H1 (cell line): ENCODE measurements around the gene ASB16. TPM values are rescaled to one million over a fixed set of nuclear protein-coding genes. Genes with fewer than 3 reads are reported as not detected.

Source experiments
- ASH2L ChIP-seq: fragments of 200-600, 300-600 bp; sonication (generic); IDR thresholded peaks from one replicate; pipeline ENCODE4 v1.7.1; 2017; ENCODE audit warnings: low read length
- CBX5 ChIP-seq: fragments of 300-800, 300-1000 bp; sonication (generic); IDR thresholded peaks from 2 replicates; pipeline ENCODE4 v1.7.1; 2016; ENCODE audit warnings: antibody characterized with exemption, low read length, low read depth
- CHD7 ChIP-seq: fragments of 300-600 bp; sonication (generic); IDR thresholded peaks from 2 replicates; pipeline ENCODE4 v1.7.1; 2012; ENCODE audit warnings: low read length, moderate library complexity, mild to moderate bottlenecking, inconsistent platforms; ENCODE audit not compliant: insufficient replicate concordance
- EP300 ChIP-seq, 2 experiments: IDR thresholded peaks; 1 replicate in 1 of 2; 2 replicates in 1 of 2; pipeline ENCODE4 v1.6.1; 2011 to 2012; ENCODE audit warnings: low read depth in 2 of 2, low read length in 2 of 2, mild to moderate bottlenecking in 2 of 2, borderline replicate concordance in 1 of 2, inconsistent platforms in 1 of 2, moderate library complexity in 1 of 2
- HDAC6 ChIP-seq: IDR thresholded peaks from one replicate; pipeline ENCODE4 v1.7.1; 2012; ENCODE audit warnings: low read depth, mild to moderate bottlenecking, inconsistent platforms, low read length, moderate library complexity
- JUN ChIP-seq: IDR thresholded peaks from 2 replicates; pipeline ENCODE4 v1.6.1; 2011; ENCODE audit warnings: low read depth, mild to moderate bottlenecking, improper control_type of control experiment, low read length
- KDM4A ChIP-seq: IDR thresholded peaks from one replicate; pipeline ENCODE4 v1.7.1; 2012; ENCODE audit warnings: low read depth, mild to moderate bottlenecking, moderate library complexity, low read length, inconsistent platforms; ENCODE audit not compliant: severe bottlenecking
- POU5F1 ChIP-seq: IDR thresholded peaks from 2 replicates; pipeline ENCODE4 v1.6.1; 2011; ENCODE audit warnings: low read depth, mild to moderate bottlenecking, low read length, moderate library complexity
- RFX5 ChIP-seq: IDR thresholded peaks from 2 replicates; pipeline ENCODE4 v1.6.1; 2011; ENCODE audit warnings: low read depth, low read length, improper control_type of control experiment, borderline replicate concordance
- SIN3A ChIP-seq, 2 experiments: IDR thresholded peaks in 1 of 2; conservative IDR thresholded peaks in 1 of 2; 2 replicates each; pipeline ENCODE4 v1.6.1; 2011 to 2012; ENCODE audit warnings: low read length in 2 of 2, improper control_type of control experiment in 1 of 2, low read depth in 1 of 2, mild to moderate bottlenecking in 1 of 2
- TAF7 ChIP-seq: optimal IDR thresholded peaks from 2 replicates; pipeline ENCODE3; 2011; ENCODE audit warnings: low read depth, mild to moderate bottlenecking, inconsistent platforms, low read length, moderate library complexity, borderline replicate concordance
- polyA plus RNA-seq, 7 experiments: library from polyadenylated mRNA; depleted of rRNA in 3 of 7; stranded (reverse) in 5 of 7; unstranded in 2 of 7; fragments of >200 nt in 5 of 7; fragments of 200-250 nt in 2 of 7; gene quantifications; 1 replicate in 5 of 7; 2 replicates in 1 of 7; 4 replicates in 1 of 7; pipeline versions ENCODE4 v1.2.1 to v1.2.3, GENCODE V29; 2011 to 2013; ENCODE audit warnings: missing spikeins in 2 of 7, mixed read lengths in 2 of 7
- total RNA-seq: library from RNA; stranded (reverse); fragmentation: NEBNext Ultra II Directional; extraction: Animal tissue kit (Norgen Biotek cat#: 25700); gene quantifications from 2 replicates; pipeline ENCODE4 v1.2.1, GENCODE V29; 2021

ASB16 gene
- total and polyA plus RNA-seq, 2 of the 8 experiments (the other 6 are each of a cell fraction or from before 2014, with no cell fraction given), result 0.05 TPM; not detected in 1

GRCh38 chr17:44219108-44219615, 48.7 kb downstream of the ASB16 start (continued):
- no peak for TF ChIP-seq CHD7
- no peak for TF ChIP-seq HDAC6
- no peak for TF ChIP-seq POU5F1
- no peak for TF ChIP-seq CBX5
- TF ChIP-seq EP300 (IDR thresholded peaks at IDR 0.05; ENCODE audit: borderline replicate concordance in 1 of 2, low read depth in 2 of 2, low read length in 2 of 2), result no peak
- TF ChIP-seq SIN3A (conservative IDR thresholded peaks at IDR 0.05 in 1 of 2, IDR thresholded peaks at IDR 0.05 in 1 of 2; ENCODE audit: low read depth in 1 of 2, low read length in 2 of 2), result 0 out of 4 replicates have a peak, but pooled peaks have one; percentile 34 to 40
- TF ChIP-seq JUN, result no peak
- TF ChIP-seq TAF7, result no peak
- no peak for TF ChIP-seq RFX5
- TF ChIP-seq ASH2L, result no peak
- peak; percentile 45 for TF ChIP-seq KDM4A
